Sigmoid colon (tissue), 7 donors: Measurements from ENCODE around the gene MYCL. TPM values are rescaled to one million over a fixed set of nuclear protein-coding genes. Genes with fewer than 3 reads are reported as not detected.

ENCODE experiments used
- DNase-seq: peaks from one replicate; pipeline ENCODE4 v3.0.0-alpha.2; 2019
- H3K27ac ChIP-seq, 4 donors: fragments of 200-600 bp; sonication (generic); one replicate each; pipeline ENCODE4 v1.5.1; 2016 to 2019; ENCODE audit warnings: mild to moderate bottlenecking in 1 of 4
- H3K27me3 ChIP-seq, 3 donors: fragments of 200-600 bp; sonication (generic); one replicate each; pipeline ENCODE4 v1.5.1; 2019; ENCODE audit warnings: mild to moderate bottlenecking in 1 of 3
- H3K36me3 ChIP-seq, 4 donors: fragments of 200-600 bp; sonication (generic); one replicate each; pipeline ENCODE4 v1.5.1; 2016 to 2019
- H3K4me1 ChIP-seq, 4 donors: fragments of 200-600 bp; sonication (generic); one replicate each; pipeline ENCODE4 v1.5.1; 2017 to 2019
- H3K4me3 ChIP-seq, 4 donors: fragments of 200-600 bp; sonication (generic); one replicate each; pipeline ENCODE4 v1.5.1; 2017 to 2019; ENCODE audit warnings: mild to moderate bottlenecking in 2 of 4, moderate library complexity in 1 of 4
- H3K9me3 ChIP-seq, 4 donors: fragments of 200-600 bp in 3 of 4; sonication (generic) in 3 of 4; one replicate each; pipeline versions ENCODE4 v1.5.1 to v1.6.1; 2013 to 2019
- CTCF ChIP-seq, 4 experiments: fragments of 450-650 bp in 3 of 4; fragments of 200-600 bp in 1 of 4; IDR thresholded peaks; one replicate each; pipeline ENCODE4 v1.5.1; 2016 to 2019; ENCODE audit warnings: antibody characterized with exemption in 4 of 4, mild to moderate bottlenecking in 3 of 4, moderate library complexity in 2 of 4
- EP300 ChIP-seq, 4 donors: sonication (generic); formaldehyde crosslinking; IDR thresholded peaks; one replicate each; pipeline ENCODE4 v1.6.1; 2017; ENCODE audit warnings: antibody characterized with exemption in 4 of 4
- POLR2A ChIP-seq, 2 donors: fragments of 450-650 bp; IDR thresholded peaks; one replicate each; pipeline ENCODE4 v1.6.1; 2016; ENCODE audit warnings: antibody characterized with exemption in 2 of 2, mild to moderate bottlenecking in 2 of 2, moderate library complexity in 2 of 2
- POLR2AphosphoS5 ChIP-seq, 4 donors: sonication (generic); formaldehyde crosslinking; IDR thresholded peaks; one replicate each; pipeline ENCODE4 v1.6.1; 2017; ENCODE audit warnings: antibody characterized with exemption in 4 of 4
- WGBS, 2 donors: extraction: QIAGEN DNeasy Blood & Tissue Kit; methylation state at CpG; one replicate each; pipeline ENCODE4 v1.1.7; 2013; 5-methylcytosine and 5-hydroxymethylcytosine counted together
- intact Hi-C: fragments of 100-400 bp; cut with DNase I; formaldehyde crosslinking; loops from one replicate; pipeline ENCODE4 v1.15.1; 2023
- polyA plus RNA-seq, 3 donors: library from polyadenylated mRNA; stranded (reverse); fragments of 200-250 nt; gene quantifications; one replicate each; pipeline ENCODE4 v1.2.3, GENCODE V29; 2013
- total RNA-seq, 4 donors: library from RNA; depleted of rRNA; stranded (reverse); fragments of >200 nt; gene quantifications; one replicate each; pipeline ENCODE4 v1.1.0, GENCODE V29; 2016
- donor health status: healthy with polysubstance abuse.
- donor health status: Bipolar disorder and iron deficiency.
- donor health status: healthy.

MYCL gene
- total RNA-seq: 1 to 10 TPM in 2 of 4 donors, under 1 TPM in 2; 0.14 to 1.7 (median 0.78) TPM
- 1 to 10 TPM; 5.8 to 8.2 (median 7.2) TPM for polyA plus RNA-seq

DNA sequence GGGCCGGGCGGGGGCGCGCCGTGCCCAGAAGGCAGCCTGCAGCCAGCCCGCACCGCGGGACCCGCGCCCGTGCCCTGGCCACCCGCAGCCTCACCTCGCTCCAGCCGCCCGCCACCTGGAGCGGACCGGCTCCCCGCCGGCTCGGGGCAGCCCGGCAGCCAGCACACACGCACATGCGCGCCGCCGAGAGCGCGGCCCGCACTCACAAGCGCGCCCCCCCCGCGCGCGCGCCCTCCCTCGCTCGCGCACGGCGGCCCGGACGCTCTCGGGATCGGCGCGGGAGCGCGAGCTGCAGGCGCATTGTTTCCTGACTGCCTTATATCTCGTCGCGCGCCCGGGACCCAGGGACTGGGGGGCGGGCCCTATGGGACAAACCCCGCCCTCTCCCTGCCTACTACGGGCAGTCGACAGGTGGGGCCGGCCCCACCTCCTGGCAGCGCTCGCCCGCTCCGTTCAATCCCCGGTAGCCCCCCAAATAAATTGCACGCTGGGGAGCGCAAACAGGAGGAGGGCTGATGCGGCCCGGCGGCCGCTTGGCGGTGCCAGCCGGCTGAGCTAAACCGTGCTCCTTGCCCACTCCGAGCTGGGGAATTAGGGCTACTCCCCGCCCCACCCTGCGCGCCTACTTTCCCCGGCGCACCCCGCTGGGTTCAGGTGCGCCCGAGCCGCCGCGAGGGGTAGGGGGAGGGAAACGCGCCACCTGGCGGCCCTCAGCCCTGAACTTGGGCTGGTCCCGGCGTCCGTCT, at the start of gene MYCL:
MYCL (minus strand) TSS at position 204 of the 746 bp plus-strand sequence. CDS start 483 bp downstream, outside the sequence.
- Histone ChIP-seq H3K36me3 (no peaks in the 10 kb centered on the region), H3K4me1 (peaks cover 0 to 19% (median 19%) of the 10 kb centered on the region in 4 donors), H3K9me3 (no peaks in the 10 kb centered on the region), H3K27ac (peak within 1 kb of the TSS; percentile 17 to 43 (median 34)), H3K4me3 (peak within 1 kb of the TSS; percentile 24 to 65 (median 54)), H3K27me3 (peaks cover 8 to 70% (median 34%) of the 10 kb centered on the region in 3 donors)
- 1% methylated on average over 92 of the region's 92 CpGs for WGBS, 2 donors
- peak; percentile 69 for DNase-seq
- intact Hi-C loops: no loop called here
- TF ChIP-seq POLR2A (IDR thresholded peaks at IDR 0.05) (no peak), CTCF (IDR thresholded peaks at IDR 0.05) (peak; percentile 36 to 72 (median 58)), EP300 (IDR thresholded peaks at IDR 0.05) (no peak), POLR2AphosphoS5 (IDR thresholded peaks at IDR 0.05) (no peak)

DNA sequence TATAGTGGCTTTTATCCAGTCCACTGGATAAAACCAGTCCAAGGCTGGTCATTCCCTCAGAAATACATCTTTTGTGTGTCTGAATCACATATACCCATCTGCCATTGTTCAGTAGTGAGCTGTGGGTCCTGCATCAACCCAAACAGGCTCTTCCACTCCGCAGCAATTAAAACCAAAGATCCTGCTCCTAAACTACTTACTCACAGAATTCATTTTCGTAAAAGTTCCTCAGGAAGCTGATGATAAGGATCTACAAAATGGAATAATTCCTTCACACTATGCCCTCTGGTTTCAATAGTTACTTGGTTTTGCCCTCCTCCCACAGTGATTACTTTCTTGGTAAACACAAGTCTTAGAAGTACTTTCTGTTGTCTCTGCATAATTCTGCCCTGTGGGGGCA, 48.2 kb upstream of the MYCL start:
- no peak for TF ChIP-seq POLR2A (IDR thresholded peaks at IDR 0.05)
- no peak for TF ChIP-seq CTCF (IDR thresholded peaks at IDR 0.05)
- TF ChIP-seq POLR2AphosphoS5 (IDR thresholded peaks at IDR 0.05): no peak
- no peak for TF ChIP-seq EP300 (IDR thresholded peaks at IDR 0.05)
- Histone ChIP-seq H3K9me3 (no peaks in the 10 kb centered on the region), H3K27me3 (no peaks in the 10 kb centered on the region), H3K36me3 (no peaks in the 10 kb centered on the region), H3K27ac (no peak overlapping the region), H3K4me1 (peaks cover 0 to 28% (median 16%) of the 10 kb centered on the region in 4 donors), H3K4me3 (no peak overlapping the region)
- WGBS, 2 donors: 91 to 93% methylated on average over 2 of the region's 2 CpGs
- intact Hi-C loops: no loop called here
- no peak for DNase-seq

DNA sequence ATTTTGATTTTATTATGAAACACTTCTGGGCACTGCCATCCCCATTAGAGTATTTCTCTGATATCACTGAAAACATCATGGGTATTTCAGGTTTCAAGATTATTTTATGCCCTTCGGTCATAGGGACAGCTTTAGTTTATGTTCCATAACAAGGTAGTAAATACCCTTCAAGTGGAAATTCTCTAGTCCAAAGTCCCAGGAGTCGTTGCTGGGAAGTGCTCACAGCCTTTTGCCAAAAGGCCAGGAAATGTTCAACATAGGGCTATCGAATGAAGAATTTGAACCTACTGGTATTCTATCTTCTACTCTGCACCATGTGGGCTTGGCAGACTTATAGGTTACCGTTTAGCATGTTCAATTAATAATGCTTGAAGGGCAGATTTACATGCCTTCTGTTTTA, 45.5 kb upstream of the MYCL start:
- WGBS, 2 donors: 18 to 64% methylated on average over 4 of the region's 4 CpGs

GRCh38 chr1:39946216-39946615, 44.5 kb upstream of the MYCL start:
- Histone ChIP-seq H3K4me3 (no peak overlapping the region), H3K27ac (no peak overlapping the region), H3K36me3 (no peaks in the 10 kb centered on the region), H3K4me1 (peaks cover 0 to 3% (median 0%) of the 10 kb centered on the region in 4 donors), H3K27me3 (no peaks in the 10 kb centered on the region), H3K9me3 (no peaks in the 10 kb centered on the region)
- intact Hi-C loops: no loop called here
- 82 to 92% methylated on average over 4 of the region's 4 CpGs for WGBS, 2 donors
- no peak for DNase-seq
- TF ChIP-seq POLR2A (IDR thresholded peaks at IDR 0.05): no peak
- no peak for TF ChIP-seq POLR2AphosphoS5 (IDR thresholded peaks at IDR 0.05)
- TF ChIP-seq CTCF (IDR thresholded peaks at IDR 0.05): no peak
- TF ChIP-seq EP300 (IDR thresholded peaks at IDR 0.05): no peak

More for the DNA sequence above, 45.5 kb upstream of the MYCL start:
- no peak overlapping the region for H3K4me3 ChIP-seq
- DNase-seq: no peak
- no peak overlapping the region for H3K27ac ChIP-seq
- H3K9me3 ChIP-seq: no peaks in the 10 kb centered on the region
- peaks cover 0 to 13% (median 7%) of the 10 kb centered on the region in 4 donors for H3K4me1 ChIP-seq
- no peaks in the 10 kb centered on the region for H3K36me3 ChIP-seq
- intact Hi-C loops: no loop called here
- TF ChIP-seq EP300 (IDR thresholded peaks at IDR 0.05) (no peak), POLR2AphosphoS5 (IDR thresholded peaks at IDR 0.05) (no peak), CTCF (IDR thresholded peaks at IDR 0.05) (no peak), POLR2A (IDR thresholded peaks at IDR 0.05) (no peak)
- no peaks in the 10 kb centered on the region for H3K27me3 ChIP-seq
